GM18511 (cell line): Measurements from ENCODE around the gene ATL2.
"Not testable (repeated sequence)": the region's sequence is repeated elsewhere in the genome, so short reads cannot be mapped to it uniquely, and the experiment has no call there.

Experiments
- ATAC-seq: cut with Tn5 transposase; IDR thresholded peaks from one replicate; pipeline ENCODE4 v1.9.1; 2021; ENCODE audit warnings: mild to moderate bottlenecking, moderate library complexity; ENCODE audit not compliant: unreplicated experiment

Gene ATL2

DNA sequence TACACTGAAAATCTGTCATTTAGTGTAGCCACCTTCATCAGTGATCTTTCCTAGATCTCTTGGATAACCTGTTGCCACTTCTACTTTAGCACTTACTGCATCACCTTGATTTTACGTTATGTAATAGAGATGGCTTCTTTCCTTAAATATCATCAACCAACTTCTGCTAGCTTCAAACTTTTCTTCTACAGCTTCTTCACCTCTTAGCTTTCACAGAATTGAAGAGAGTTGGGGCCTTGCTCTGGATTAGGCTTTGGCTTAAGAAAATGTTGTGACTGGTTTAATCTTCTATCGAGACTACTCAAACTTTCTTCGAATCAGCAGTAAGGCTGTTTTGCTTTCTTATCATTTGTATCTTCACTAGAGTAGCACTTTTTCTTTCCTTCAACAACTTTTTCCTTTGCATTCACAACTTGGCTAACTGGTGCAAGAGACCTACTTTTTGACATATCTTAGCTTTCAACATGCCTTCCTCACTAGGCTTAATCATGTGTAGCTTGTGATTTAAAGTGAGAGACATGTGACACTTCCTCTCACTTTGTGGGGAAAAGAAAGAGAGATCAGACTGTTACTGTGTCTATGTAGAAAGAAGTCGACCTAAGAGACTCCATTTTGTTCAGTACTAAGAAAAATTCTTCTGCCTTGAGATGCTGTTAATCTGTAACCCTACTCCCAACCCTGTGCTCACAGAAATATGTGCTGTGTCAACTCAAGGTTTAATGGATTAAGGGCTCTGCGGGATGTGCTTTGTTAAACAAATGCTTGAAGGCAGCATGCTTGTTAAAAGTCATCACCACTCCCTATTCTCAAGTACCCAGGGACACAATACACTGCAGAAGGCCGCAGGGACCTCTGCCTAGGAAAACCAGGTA is 99.6 kb downstream of the ATL2 start:
- no peak for ATAC-seq

- no peak for ATAC-seq
Observed at GRCh38 chr2:38274286-38275276, 102.5 kb downstream of the ATL2 start.

GRCh38 chr2:38271697-38272096 is 105.4 kb downstream of the ATL2 start:
- ATAC-seq = no peak

DNA sequence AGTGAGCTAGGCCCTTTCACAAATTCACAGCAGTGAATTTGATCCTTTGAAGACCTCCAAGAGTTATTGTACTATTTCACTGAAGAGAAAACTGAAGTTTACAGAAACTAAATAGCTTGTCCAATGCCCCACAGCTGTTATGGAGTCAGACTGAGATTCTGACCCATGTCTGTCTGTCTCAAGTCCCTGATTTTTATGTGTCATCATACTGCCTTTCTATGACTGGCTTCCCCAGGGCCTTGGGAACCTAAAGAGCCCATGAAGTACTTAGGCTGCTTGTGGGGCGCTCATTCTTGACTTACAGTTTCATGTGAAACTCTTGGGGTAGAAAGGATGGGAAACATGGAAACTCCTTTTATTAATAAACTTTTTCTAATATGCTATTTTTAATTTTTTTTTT is 107.7 kb downstream of the ATL2 start:
- no peak for ATAC-seq

DNA sequence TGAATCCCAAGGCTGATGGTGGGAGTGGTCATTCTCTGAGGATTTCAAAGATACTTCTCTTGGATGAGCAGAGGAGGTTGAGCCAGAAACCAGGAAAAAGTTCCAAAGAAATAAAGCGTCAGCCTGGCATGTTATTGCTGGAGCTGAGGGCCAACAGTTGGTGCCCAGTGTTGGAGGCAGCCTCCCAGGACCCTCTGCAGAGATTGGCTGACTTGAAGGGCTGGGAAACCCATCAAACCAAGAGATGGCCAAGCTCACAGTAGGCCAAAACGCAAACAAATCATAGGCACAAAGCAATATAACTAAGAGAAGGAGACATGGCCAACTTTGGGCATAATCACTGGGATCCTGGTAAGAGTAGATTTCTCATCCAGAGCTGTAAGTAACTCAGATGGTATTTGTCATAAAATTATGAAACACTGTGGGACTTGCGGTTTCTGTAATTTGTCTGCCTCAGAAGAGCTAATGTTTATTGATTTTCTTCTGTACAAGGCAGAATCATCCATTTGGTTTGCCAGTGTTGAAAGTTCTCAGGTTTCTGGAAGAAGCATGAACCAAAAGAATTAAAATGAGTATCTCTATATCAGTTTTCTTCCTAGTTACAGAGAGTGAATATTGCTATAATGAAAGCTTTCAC is 108.3 kb downstream of the ATL2 start:
- ATAC-seq = no peak

GRCh38 chr2:38268001-38268400 is 109.1 kb downstream of the ATL2 start:
- ATAC-seq = no peak

DNA sequence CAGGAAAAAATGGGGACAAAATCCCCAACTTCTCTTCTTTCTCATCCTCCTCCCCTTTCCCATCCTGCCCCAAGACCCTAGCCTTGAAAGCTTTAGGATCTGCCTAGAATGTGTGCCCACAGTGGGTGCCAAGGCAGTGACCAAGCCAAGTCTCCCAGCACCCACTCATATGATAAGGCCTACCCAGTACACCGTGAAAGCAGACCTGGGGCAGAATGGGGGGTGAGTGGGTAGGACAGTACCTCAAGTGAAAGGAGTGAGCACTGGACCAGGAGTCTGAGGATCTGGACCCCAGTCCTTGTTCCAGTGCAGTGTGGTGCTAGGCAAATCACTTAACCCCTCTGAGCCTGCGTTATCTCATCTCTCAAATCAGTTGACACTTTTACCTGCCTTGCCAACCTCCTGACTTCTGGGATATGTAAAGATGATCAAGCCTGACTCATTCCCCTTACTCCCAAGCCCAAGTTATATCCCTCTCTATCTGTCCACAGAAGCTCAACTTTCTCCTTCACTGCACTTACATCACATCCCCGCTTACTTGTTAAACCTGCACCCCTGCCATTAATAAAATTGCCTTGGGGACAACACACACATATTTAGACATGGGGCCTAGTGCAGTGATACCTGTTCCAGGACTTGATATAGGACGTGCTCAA is 109.7 kb downstream of the ATL2 start:
- ATAC-seq = no peak

- no peak for ATAC-seq
Observed at GRCh38 chr2:38266382-38267061, 110.6 kb downstream of the ATL2 start.

DNA sequence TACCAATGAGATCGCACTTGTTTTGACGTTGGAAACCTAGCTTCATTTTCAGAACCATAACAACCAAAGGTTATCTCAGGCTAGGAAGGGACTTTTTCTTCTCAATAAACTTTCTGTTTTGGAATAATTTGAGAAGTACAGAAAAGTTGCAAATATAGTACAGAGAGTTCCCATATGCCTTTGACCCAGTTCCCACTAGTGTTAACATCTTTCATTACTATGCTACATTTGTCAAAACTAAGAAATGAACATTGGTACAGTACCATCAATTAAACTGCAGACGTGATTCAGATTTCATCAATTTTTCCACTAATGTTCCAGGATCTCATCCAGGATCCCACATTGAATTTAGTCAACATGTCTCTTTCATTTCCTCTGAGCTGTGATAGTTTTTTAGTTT is 111.6 kb downstream of the ATL2 start:
- ATAC-seq = no peak

DNA sequence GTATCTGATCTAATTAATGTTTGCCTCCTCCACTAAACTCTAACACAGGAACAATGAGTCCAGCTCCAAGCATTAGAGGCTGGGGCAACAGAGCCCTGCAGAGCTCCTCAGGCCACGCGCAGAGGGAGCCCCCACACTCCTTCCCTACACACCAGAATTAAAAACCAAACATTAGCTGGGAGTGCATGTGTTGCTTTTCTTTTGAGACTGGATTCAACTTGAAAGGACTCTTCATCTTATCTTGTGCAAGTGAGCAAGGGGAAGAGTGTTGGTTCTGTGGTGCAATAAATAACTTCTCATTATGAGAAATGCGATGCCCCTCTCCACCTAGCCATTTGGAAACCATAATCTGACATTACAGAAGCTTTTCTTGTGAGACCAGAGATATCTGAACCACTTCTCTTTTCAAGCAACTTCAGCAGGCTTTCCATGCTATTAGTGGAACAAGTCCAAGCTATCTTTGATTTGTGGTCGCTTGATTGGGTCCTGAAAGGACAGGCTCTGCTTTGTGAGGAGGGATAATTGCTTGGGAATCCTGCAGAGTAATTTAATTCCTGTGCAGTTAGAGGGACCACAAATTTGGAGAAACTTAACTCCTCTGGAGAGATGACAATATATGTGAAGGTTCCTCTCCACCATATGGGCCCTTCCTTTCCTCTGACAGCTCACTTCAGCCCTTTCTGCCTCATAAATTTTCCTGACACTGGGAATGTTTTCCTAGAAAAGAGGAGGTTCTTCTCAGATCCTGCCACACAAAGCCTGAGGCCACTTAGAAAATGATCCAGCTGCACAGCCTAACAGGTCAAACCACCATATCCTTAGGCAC is 112.5 kb downstream of the ATL2 start:
- no peak for ATAC-seq

- ATAC-seq = no peak
Observed at GRCh38 chr2:38263293-38263692, 113.8 kb downstream of the ATL2 start.

DNA sequence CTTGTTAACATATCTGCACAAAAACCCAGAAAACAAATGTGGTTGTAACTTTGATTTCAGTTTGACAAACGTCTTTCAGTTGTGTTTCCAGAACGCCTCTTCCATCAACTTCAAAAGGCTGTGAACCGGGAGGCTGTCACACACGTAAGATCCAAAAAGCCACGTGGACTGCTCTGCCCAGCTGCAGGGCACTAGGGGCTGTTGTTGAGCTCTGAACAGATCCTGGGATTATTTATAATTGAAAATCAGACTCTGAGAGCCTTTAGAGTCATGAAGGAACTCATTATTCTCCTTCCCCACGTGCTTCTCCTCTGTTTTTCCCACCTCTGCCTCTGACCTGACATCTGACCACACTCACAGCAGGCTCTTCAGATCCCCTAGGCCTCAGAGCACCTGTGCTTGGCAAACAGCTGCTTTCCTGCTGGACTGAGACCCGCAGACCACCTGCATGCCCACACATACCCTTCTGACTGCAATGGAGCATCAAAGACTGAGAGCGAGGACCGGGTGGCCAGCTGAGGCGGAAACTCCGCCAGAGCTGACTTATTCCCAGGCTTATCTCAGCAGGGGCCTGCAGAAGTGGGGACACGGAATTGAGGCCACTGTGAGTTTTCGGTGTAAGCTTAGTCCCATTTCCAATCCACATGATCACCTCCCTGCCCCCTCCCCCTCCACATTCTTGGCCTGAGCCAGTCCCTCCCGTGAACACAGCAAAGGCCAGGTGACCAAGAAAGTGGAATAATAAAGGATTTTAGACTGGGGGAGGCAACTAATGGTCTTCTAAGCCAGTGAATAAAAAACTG is 114.8 kb downstream of the ATL2 start:
- no peak for ATAC-seq

- no peak for ATAC-seq
Observed at GRCh38 chr2:38261569-38262068, 115.5 kb downstream of the ATL2 start.

GRCh38 chr2:38260972-38261371 is 116.1 kb downstream of the ATL2 start:
- no peak for ATAC-seq

DNA sequence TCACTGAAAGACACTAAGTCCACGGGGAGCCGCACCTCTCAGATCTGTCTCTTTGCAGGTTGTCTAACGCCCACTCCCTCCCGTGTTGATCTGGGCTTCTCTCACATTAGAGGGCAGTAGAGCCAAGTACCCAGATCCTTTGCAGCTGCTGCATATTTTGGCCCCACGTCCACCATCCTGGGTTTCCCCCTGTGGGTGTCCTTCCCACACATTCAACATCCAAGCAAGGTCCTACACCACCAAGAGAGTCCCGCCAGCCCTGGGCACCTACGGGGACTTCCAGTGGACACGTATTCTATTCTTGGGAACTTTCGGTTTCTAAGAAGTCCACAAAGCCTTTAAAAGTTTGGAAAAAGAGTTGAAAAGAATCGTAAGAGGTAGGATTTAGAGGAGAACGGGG is 116.6 kb downstream of the ATL2 start:
- ATAC-seq = no peak

DNA sequence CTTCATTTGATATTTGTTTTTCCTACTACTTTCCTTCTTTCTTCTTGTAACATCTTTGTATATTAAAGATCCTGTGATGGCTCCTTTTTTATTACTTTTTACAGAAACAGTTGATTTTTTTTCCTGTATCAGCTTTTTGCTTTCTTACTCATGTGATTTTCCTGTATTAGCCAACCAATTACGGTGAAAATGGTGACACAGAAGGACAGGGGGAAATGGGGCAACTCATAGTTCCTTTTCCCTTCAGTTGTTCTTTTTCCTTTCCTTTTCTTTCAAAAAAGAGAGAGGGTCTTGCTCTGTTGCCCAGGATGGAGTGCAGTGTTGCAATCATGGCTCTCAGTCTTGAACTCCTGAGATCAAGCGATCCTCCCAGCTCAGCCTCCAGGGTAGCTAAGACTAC is 117.8 kb downstream of the ATL2 start:
- ATAC-seq = no peak

GRCh38 chr2:38257680-38258079 is 119.4 kb downstream of the ATL2 start:
- ATAC-seq = not testable (repeated sequence)

GRCh38 chr2:38256610-38257009 is 120.5 kb downstream of the ATL2 start:
- ATAC-seq = no peak
